Nephron progenitor cell (in vitro differentiated cells): ENCODE results near the gene RPF1.
A peak's percentile ranks its signal among the peaks of the same experiment; 100 is the strongest.

Experiments used
- DNase-seq: peaks from one replicate; pipeline ENCODE4 v3.0.0; 2021
- H3K27ac Mint-ChIP-seq: 2 replicates; pipeline ENCODE4 v1.8.0; 2021; ENCODE audit warnings: mild to moderate bottlenecking, moderate library complexity, mixed read lengths
- H3K27me3 Mint-ChIP-seq: 2 replicates; pipeline ENCODE4 v1.8.0; 2021; ENCODE audit warnings: mild to moderate bottlenecking, low read depth, mixed read lengths; ENCODE audit not compliant: poor library complexity
- H3K36me3 Mint-ChIP-seq: 2 replicates; pipeline ENCODE4 v1.8.0; 2021; ENCODE audit warnings: low read depth, mixed read lengths
- H3K4me1 Mint-ChIP-seq: 2 replicates; pipeline ENCODE4 v1.8.0; 2021; ENCODE audit warnings: mixed read lengths
- H3K4me3 Mint-ChIP-seq: 2 replicates; pipeline ENCODE4 v1.8.0; 2021; ENCODE audit warnings: mild to moderate bottlenecking, moderate library complexity, mixed read lengths
- H3K9me3 Mint-ChIP-seq: 2 replicates; pipeline ENCODE4 v1.8.0; 2021; ENCODE audit warnings: mild to moderate bottlenecking, moderate library complexity, mixed read lengths
- CTCF ChIP-seq: fragments of 200-600 bp; sonication (generic); IDR thresholded peaks from 2 replicates; pipeline ENCODE4 v1.5.0; 2021; ENCODE audit warnings: antibody characterized with exemption

The RPF1 gene, protein sequence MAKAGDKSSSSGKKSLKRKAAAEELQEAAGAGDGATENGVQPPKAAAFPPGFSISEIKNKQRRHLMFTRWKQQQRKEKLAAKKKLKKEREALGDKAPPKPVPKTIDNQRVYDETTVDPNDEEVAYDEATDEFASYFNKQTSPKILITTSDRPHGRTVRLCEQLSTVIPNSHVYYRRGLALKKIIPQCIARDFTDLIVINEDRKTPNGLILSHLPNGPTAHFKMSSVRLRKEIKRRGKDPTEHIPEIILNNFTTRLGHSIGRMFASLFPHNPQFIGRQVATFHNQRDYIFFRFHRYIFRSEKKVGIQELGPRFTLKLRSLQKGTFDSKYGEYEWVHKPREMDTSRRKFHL

DNA sequence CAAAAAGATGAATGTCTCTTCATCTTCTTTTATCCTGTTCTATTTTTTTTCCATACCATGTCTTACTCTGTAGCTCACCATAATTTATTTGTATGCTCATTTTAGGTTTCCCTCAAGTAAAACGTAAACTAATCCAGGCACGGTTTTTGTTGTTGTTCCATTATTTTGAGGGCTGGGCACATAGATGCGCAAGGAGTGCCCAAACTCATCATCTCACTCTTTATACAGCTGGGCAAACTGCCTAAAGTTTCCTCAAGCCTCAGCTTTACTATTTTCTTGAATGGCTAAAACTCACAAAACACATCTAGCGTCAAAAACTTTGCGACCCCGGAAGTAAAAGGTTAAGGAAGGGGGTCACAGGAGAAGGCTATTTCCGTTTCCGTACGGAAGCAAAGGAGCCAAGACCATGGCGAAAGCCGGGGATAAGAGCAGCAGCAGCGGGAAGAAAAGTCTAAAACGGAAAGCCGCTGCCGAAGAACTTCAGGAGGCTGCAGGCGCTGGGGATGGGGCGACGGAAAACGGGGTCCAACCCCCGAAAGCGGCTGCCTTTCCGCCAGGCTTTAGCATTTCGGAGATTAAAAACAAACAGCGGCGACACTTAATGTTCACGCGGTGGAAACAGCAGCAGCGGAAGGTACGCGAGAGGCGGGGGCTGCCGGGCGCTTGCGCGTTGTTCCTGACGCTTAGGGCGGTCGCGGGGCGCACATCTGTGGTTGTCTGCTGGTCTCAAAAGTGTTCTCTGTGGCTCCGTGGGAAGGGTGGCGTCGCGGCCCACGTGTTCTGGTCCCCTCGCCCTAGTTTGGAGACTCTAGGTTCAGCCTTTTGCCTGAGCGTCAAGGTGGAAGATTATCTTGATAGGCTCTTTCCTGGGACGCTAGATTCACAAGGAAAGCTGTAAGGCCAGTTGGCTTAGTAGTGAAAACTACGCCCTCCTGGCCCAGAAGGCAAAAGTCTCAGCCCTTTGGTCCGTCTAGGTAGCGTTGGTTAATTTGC, at the start of gene RPF1:
Gene RPF1, plus strand, starts transcription at position 391 of the 993 bp plus-strand sequence. Its CDS starts 16 bp downstream, at position 407.
- Mint-ChIP-seq H3K27me3 (peaks cover 49% of the 10 kb centered on the region), H3K9me3 (peaks cover 28% of the 10 kb centered on the region), H3K27ac (peak within 1 kb of the TSS; percentile 99), H3K36me3 (peaks cover 46% of the 10 kb centered on the region), H3K4me3 (peak within 1 kb of the TSS; percentile 100), H3K4me1 (peaks cover 34% of the 10 kb centered on the region)
- TF ChIP-seq CTCF = no peak
- DNase-seq = peak; percentile 72

DNA sequence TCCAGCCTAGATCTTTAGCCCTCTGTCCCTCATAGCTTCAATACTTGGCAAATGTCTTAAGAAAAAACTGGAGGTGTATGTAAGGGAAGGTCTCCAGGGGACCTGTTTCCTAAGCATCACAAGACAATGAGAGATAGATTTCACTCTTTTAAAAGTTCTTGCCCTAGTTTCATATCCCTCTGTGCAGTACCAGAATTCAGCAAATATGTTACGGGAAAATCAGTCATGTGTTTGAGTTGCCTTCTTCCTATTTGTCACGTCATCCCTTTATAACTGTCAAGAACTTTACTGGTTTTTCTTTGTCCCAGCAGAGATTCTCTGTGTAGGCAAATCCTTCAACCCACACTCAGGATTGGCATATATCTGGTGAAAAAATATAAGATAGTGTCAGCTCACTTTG, 48.5 kb upstream of the RPF1 start:
- no peak overlapping the region for H3K4me3 Mint-ChIP-seq
- peaks cover 16% of the 10 kb centered on the region for H3K36me3 Mint-ChIP-seq
- peaks cover 4% of the 10 kb centered on the region for H3K27me3 Mint-ChIP-seq
- H3K27ac Mint-ChIP-seq = no peak overlapping the region
- H3K9me3 Mint-ChIP-seq = peaks cover 19% of the 10 kb centered on the region
- peaks cover 23% of the 10 kb centered on the region for H3K4me1 Mint-ChIP-seq
- TF ChIP-seq CTCF = no peak
- no peak for DNase-seq

DNA sequence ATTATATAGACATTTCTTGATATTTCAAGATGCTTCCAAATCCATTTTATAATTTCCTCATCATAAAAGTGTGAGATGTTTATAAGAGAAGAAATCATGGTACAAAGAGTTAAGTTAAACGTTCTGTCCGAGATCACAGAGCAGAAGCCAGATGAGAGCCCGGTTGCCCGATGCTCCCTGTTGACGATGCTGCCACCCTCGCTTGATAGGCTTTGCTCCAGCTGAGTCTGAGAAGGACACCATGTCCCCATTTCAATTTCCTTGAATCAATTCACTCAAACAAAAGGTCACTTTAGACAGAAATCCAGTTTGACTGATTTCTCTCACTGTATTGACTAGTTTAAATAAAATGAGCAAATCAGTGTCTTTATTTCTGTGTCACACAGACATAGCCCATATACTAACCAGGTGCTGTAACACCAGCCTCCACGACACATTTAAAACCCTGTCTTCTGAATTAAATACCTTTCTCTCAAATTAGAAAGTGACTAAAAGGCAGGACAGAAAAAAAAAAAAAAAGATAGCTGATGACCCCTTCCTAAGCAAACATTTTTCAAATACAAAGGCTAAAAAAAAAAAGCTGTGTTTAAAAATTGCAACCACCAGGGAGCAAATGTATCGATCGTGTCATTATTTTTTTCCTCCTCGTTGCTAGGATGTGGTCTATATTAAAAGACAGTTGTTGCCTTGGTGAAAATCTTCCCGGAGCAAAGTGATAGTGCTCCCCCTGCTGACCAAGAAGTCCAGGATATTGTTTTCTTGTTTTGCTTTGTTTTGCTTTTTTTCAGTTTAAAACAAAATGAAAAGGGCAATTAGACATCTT, 45.6 kb upstream of the RPF1 start:
- peak; percentile 45 for DNase-seq
- peaks cover 26% of the 10 kb centered on the region for H3K4me1 Mint-ChIP-seq
- no peak overlapping the region for H3K27ac Mint-ChIP-seq
- H3K9me3 Mint-ChIP-seq = peaks cover 19% of the 10 kb centered on the region
- H3K27me3 Mint-ChIP-seq = no peaks in the 10 kb centered on the region
- H3K36me3 Mint-ChIP-seq = peaks cover 16% of the 10 kb centered on the region
- peak; percentile 69 for TF ChIP-seq CTCF
- peak overlapping the region; percentile 41 for H3K4me3 Mint-ChIP-seq

DNA sequence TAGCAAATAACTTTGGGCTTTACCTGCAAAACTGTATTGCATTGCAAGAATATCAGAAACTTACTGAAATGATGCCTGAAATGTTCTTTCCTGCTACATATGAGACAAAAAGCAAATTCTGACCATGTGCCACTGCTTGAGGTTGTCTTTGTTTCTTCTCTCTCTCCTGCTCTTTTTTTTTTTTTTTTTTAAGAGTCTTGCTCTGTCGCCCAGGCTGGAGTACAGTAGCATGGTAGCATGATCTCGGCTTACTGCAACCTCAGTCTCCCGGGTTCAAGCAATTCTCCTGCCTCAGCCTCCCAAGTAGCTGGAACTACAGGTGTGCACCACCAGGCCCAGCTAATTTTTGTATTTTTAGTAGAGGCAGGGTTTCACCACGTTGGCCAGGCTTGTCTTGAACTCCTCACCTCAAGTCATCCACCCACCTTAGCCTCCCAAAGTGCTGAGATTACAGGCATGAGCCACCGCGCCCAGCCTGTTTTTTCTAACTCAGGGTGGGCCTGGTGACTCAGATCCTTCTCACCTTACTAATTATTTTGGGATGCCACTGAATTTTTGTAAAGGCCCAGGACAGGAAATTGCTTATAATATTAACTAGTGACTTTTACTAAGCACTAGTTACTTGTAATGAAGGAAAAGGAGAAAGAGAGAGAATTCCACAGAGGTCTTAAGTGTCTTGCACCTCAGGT, 44.8 kb upstream of the RPF1 start:
- Mint-ChIP-seq H3K27me3 (no peaks in the 10 kb centered on the region), H3K36me3 (peaks cover 14% of the 10 kb centered on the region), H3K9me3 (peaks cover 19% of the 10 kb centered on the region), H3K27ac (no peak overlapping the region), H3K4me1 (peaks cover 19% of the 10 kb centered on the region), H3K4me3 (no peak overlapping the region)
- no peak for TF ChIP-seq CTCF
- no peak for DNase-seq

- no peak for TF ChIP-seq CTCF
- H3K4me3 Mint-ChIP-seq = no peak overlapping the region
These were observed 44.1 kb upstream of the RPF1 start for GRCh38 chr1:84434801-84435549.

More at GRCh38 chr1:84434801-84435549, 44.1 kb upstream of the RPF1 start:
- DNase-seq = no peak
- Mint-ChIP-seq H3K9me3 (peaks cover 11% of the 10 kb centered on the region), H3K27me3 (no peaks in the 10 kb centered on the region), H3K27ac (no peak overlapping the region), H3K4me1 (peaks cover 12% of the 10 kb centered on the region), H3K36me3 (peaks cover 7% of the 10 kb centered on the region)
